GM23248 (cell line): ENCODE results near the gene NPAS3. TPM values are rescaled to one million over a fixed set of nuclear protein-coding genes. Genes with fewer than 3 reads are reported as not detected.

Experiments used
- DNase-seq: peaks from one replicate; pipeline ENCODE4 v3.0.0-alpha.2; 2015
- H2AFZ ChIP-seq: fragments of 200-600 bp; sonication (generic); 2 replicates; pipeline ENCODE4 v1.6.1; 2016; ENCODE audit warnings: antibody characterized with exemption
- H3F3A ChIP-seq: fragments of 200-600 bp; sonication (generic); 2 replicates; pipeline ENCODE4 v1.6.1; 2016; ENCODE audit warnings: mild to moderate bottlenecking, antibody characterized with exemption, mixed run types; ENCODE audit not compliant: insufficient read depth
- H3K27ac ChIP-seq: fragments of 200-600 bp; sonication (generic); 2 replicates; pipeline ENCODE4 v1.5.1; 2016; ENCODE audit warnings: mild to moderate bottlenecking
- H3K27me3 ChIP-seq: fragments of 200-600 bp; sonication (generic); replicated peaks from 2 replicates; pipeline ENCODE4 v1.6.1; 2016; ENCODE audit warnings: mild to moderate bottlenecking; ENCODE audit not compliant: insufficient read depth
- H3K36me3 ChIP-seq: fragments of 200-600 bp; sonication (generic); 2 replicates; pipeline ENCODE4 v1.6.1; 2016; ENCODE audit warnings: low read depth, mild to moderate bottlenecking
- H3K4me1 ChIP-seq: fragments of 200-600 bp; sonication (generic); 2 replicates; pipeline ENCODE4 v1.6.1; 2016; ENCODE audit warnings: mild to moderate bottlenecking; ENCODE audit not compliant: insufficient read depth
- H3K4me2 ChIP-seq: fragments of 200-600 bp; sonication (generic); one replicate; pipeline ENCODE4 v1.6.1; 2016; ENCODE audit warnings: mild to moderate bottlenecking; ENCODE audit not compliant: unreplicated experiment
- H3K4me3 ChIP-seq: fragments of 200-600 bp; sonication (generic); 2 replicates; pipeline ENCODE4 v1.5.1; 2016; ENCODE audit warnings: mild to moderate bottlenecking
- H3K79me2 ChIP-seq: fragments of 200-600 bp; sonication (generic); 2 replicates; pipeline ENCODE4 v1.6.1; 2016; ENCODE audit warnings: mild to moderate bottlenecking; ENCODE audit not compliant: insufficient read depth
- H3K9ac ChIP-seq: fragments of 200-600 bp; sonication (generic); 2 replicates; pipeline ENCODE4 v1.6.1; 2016; ENCODE audit warnings: mild to moderate bottlenecking
- H3K9me2 ChIP-seq: fragments of 200-600 bp; sonication (generic); 2 replicates; pipeline ENCODE4 v1.6.1; 2016; ENCODE audit warnings: mixed run types, mild to moderate bottlenecking, moderate library complexity; ENCODE audit not compliant: insufficient read depth
- H3K9me3 ChIP-seq: fragments of 200-600 bp; sonication (generic); one replicate; pipeline ENCODE4 v1.6.1; 2017; ENCODE audit warnings: low read depth
- H4K20me1 ChIP-seq: fragments of 200-600 bp; sonication (generic); 2 replicates; pipeline ENCODE4 v1.6.0; 2016; ENCODE audit not compliant: insufficient read depth
- EZH2 ChIP-seq: fragments of 200-600 bp; sonication (generic); IDR thresholded peaks from 2 replicates; pipeline ENCODE4 v1.6.1; 2018; ENCODE audit warnings: antibody characterized with exemption, mild to moderate bottlenecking; ENCODE audit not compliant: insufficient read depth, poor library complexity, severe bottlenecking
- EZH2phosphoT487 ChIP-seq: fragments of 200-600 bp; sonication (generic); IDR thresholded peaks from 2 replicates; pipeline ENCODE4 v1.6.1; 2018; ENCODE audit warnings: antibody characterized with exemption, moderate library complexity, mild to moderate bottlenecking, low read depth; ENCODE audit not compliant: insufficient read depth
- WGBS, 2 experiments: methylation state at CpG; one replicate each; pipeline ENCODE4 v1.1.6; 2015 to 2017; ENCODE audit warnings: low lambda C conversion rate in 2 of 2, low coverage in 1 of 2; ENCODE audit errors: missing lambda C conversion rate in 2 of 2; 5-methylcytosine and 5-hydroxymethylcytosine counted together
- in situ Hi-C: fragments of 300-500 bp; cut with MboI; formaldehyde crosslinking; loops from 2 replicates; pipeline ENCODE4 v1.15.0; 2020
- polyA plus RNA-seq: library from polyadenylated mRNA; unstranded; fragments of >200 nt; fragmentation: Nextera tagmentation; extraction: Ambion mirVana; gene quantifications from 2 replicates; pipeline ENCODE4 v1.2.1, GENCODE V29; 2016
- total RNA-seq: library from RNA; depleted of rRNA; stranded (reverse); fragments of >200 nt; shearing (Covaris generic); gene quantifications from 2 replicates; pipeline ENCODE4 v1.2.3, GENCODE V29; 2014

The NPAS3 gene
- total and polyA plus RNA-seq, 2 experiments from 2014 or later, result 0.65 TPM; not detected in 1

- DNase-seq, result peak; percentile 7
- 7 to 17% methylated on average over 3 of the region's 3 CpGs for WGBS, 2 experiments
- Histone ChIP-seq H3K27me3 (no peaks in the 10 kb centered on the region), H3K9me3 (no peaks in the 10 kb centered on the region), H3K9me2 (no peaks in the 10 kb centered on the region), H3K4me3 (no peak overlapping the region), H3K4me1 (peaks cover 8% of the 10 kb centered on the region), H3F3A (no peaks in the 10 kb centered on the region), H2AFZ (peak overlapping the region; percentile 64), H3K4me2 (peak overlapping the region; percentile 23), H3K79me2 (no peaks in the 10 kb centered on the region), H3K36me3 (no peaks in the 10 kb centered on the region), H3K27ac (no peak overlapping the region), H4K20me1 (no peaks in the 10 kb centered on the region), H3K9ac (no peak overlapping the region)
- in situ Hi-C loops, result no loop called here
- TF ChIP-seq EZH2phosphoT487 (no peak), EZH2 (no peak)
Measured at GRCh38 chr14:33016613-33017012, 77.9 kb downstream of the NPAS3 start.

GRCh38 chr14:33017016-33017415, 78.3 kb downstream of the NPAS3 start:
- H4K20me1 ChIP-seq, result no peaks in the 10 kb centered on the region
- no peak for DNase-seq
- in situ Hi-C loops, result no loop called here

DNA sequence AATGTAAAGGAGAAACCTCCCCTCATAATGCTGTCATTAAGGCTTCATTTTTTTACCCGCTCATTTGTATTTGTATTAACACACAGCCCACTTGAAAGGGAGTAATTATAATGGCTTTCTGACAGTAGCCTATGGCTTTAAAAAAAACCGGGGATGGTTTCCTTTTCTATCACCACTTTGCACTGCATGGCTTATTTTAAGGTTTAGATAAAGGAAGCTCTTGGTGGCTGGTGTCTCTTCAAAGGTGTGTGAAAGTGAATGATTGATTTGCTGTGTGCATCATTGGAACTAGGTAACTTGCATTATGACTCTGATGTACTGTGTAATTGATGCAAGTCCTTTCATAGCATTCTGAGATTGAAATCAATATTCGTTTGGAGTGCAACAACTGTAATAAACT, 80.7 kb downstream of the NPAS3 start:
- Histone ChIP-seq H3K4me3 (no peak overlapping the region), H3K27me3 (no peaks in the 10 kb centered on the region), H3K79me2 (no peaks in the 10 kb centered on the region), H3K27ac (no peak overlapping the region), H3K9ac (no peak overlapping the region), H3K36me3 (no peaks in the 10 kb centered on the region), H3F3A (no peaks in the 10 kb centered on the region), H3K9me3 (no peaks in the 10 kb centered on the region), H2AFZ (no peak overlapping the region), H3K9me2 (no peaks in the 10 kb centered on the region), H3K4me2 (no peak overlapping the region), H3K4me1 (peaks cover 8% of the 10 kb centered on the region), H4K20me1 (no peaks in the 10 kb centered on the region)
- DNase-seq, result no peak
- in situ Hi-C loops, result no loop called here
- TF ChIP-seq EZH2phosphoT487, result no peak
- TF ChIP-seq EZH2, result no peak
- WGBS, 2 experiments, result 84 to 85% methylated on average over 3 of the region's 3 CpGs

More at GRCh38 chr14:33017016-33017415, 78.3 kb downstream of the NPAS3 start:
- 5 to 7% methylated on average over 2 of the region's 2 CpGs for WGBS, 2 experiments
- Histone ChIP-seq H3K9ac (no peak overlapping the region), H3K4me2 (peak overlapping the region; percentile 23), H3F3A (no peaks in the 10 kb centered on the region), H3K4me1 (peaks cover 8% of the 10 kb centered on the region), H3K27me3 (no peaks in the 10 kb centered on the region), H3K9me3 (no peaks in the 10 kb centered on the region), H3K79me2 (no peaks in the 10 kb centered on the region), H3K9me2 (no peaks in the 10 kb centered on the region), H3K27ac (no peak overlapping the region), H3K36me3 (no peaks in the 10 kb centered on the region), H2AFZ (peak overlapping the region; percentile 64), H3K4me3 (no peak overlapping the region)
- TF ChIP-seq EZH2, result no peak
- TF ChIP-seq EZH2phosphoT487, result no peak

DNA sequence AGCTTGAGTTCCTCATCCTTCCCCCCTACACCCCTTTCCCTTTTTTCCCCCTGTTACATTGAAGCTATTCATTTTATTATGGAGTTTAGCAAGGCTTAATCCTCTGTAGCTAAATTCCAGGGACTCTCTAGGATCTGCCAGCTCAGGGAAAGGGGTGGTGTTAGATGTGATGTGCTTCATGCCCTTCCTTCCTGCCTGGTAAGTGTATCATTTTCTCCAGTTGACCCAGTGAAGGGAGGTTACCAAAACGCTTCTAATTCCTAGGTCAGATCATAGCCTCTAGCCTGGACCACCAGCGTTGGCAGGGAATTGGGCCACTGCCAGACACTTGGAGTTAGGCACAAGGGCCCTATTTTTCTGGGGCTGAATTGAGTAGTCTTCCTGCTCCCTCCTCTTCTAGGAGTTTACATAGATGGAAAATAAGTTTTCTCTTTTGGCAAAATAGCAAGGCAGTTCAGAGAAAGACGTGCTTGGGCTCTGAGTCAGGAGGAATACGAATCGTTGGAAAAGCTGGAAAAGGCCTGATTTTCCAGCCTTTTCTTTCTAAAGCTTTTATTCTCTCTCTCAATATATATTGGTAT, 88.3 kb downstream of the NPAS3 start:
- H3K27ac ChIP-seq, result no peak overlapping the region
- H3K4me2 ChIP-seq, result no peak overlapping the region
- peak; percentile 63 for DNase-seq
- H3F3A ChIP-seq, result no peaks in the 10 kb centered on the region
- 11 to 17% methylated on average over 5 of the region's 5 CpGs for WGBS, 2 experiments
- no peak overlapping the region for H3K4me3 ChIP-seq
- in situ Hi-C loops, result no loop called here
- no peaks in the 10 kb centered on the region for H4K20me1 ChIP-seq
- no peaks in the 10 kb centered on the region for H3K27me3 ChIP-seq
- peak overlapping the region; percentile 37; the same call in 1 of the 2 replicates for H2AFZ ChIP-seq
- peaks cover 4% of the 10 kb centered on the region; the same call in 1 of the 2 replicates for H3K4me1 ChIP-seq
- no peaks in the 10 kb centered on the region for H3K79me2 ChIP-seq
- H3K9me3 ChIP-seq, result no peaks in the 10 kb centered on the region
- TF ChIP-seq EZH2, result no peak
- TF ChIP-seq EZH2phosphoT487, result no peak
- no peaks in the 10 kb centered on the region for H3K36me3 ChIP-seq
- no peaks in the 10 kb centered on the region for H3K9me2 ChIP-seq
- H3K9ac ChIP-seq, result no peak overlapping the region

DNA sequence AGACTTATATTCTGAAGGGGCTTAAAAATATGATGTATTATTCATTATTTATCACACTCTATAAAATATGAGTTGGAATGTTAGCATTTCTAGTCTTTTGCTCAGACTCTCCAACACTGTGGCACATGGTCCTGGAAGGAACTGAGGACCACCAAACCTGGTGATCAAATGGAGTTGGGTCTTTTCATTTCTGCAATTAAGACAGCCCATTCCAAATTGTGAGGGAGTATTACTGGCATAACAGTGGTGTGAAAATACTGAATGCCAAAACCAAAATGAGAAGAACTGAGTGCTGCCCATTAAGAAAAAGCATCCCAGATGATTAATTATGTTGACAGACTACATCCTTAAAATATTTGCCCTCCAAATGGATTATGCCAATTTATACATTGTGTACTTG, 90.8 kb downstream of the NPAS3 start:
- TF ChIP-seq EZH2 (no peak), EZH2phosphoT487 (no peak)
- H3K79me2 ChIP-seq, result no peaks in the 10 kb centered on the region
- no peaks in the 10 kb centered on the region for H3K9me2 ChIP-seq
- no peak overlapping the region for H2AFZ ChIP-seq
- H3K27me3 ChIP-seq, result no peaks in the 10 kb centered on the region
- in situ Hi-C loops, result no loop called here
- H3K9me3 ChIP-seq, result no peaks in the 10 kb centered on the region
- no peaks in the 10 kb centered on the region for H4K20me1 ChIP-seq
- peaks cover 4% of the 10 kb centered on the region; the same call in 1 of the 2 replicates for H3K4me1 ChIP-seq
- no peak overlapping the region for H3K4me3 ChIP-seq
- DNase-seq, result no peak
- H3K4me2 ChIP-seq, result no peak overlapping the region
- H3K9ac ChIP-seq, result no peak overlapping the region
- H3K36me3 ChIP-seq, result no peaks in the 10 kb centered on the region
- H3K27ac ChIP-seq, result no peak overlapping the region
- H3F3A ChIP-seq, result no peaks in the 10 kb centered on the region
